ENCODE measurements around the gene CEACAM1.
A peak's percentile ranks its signal among the peaks of the same experiment; 100 is the strongest.
"Not testable (repeated sequence)": the region's sequence is repeated elsewhere in the genome, so short reads cannot be mapped to it uniquely, and the experiment has no call there.

Gene CEACAM1

DNA sequence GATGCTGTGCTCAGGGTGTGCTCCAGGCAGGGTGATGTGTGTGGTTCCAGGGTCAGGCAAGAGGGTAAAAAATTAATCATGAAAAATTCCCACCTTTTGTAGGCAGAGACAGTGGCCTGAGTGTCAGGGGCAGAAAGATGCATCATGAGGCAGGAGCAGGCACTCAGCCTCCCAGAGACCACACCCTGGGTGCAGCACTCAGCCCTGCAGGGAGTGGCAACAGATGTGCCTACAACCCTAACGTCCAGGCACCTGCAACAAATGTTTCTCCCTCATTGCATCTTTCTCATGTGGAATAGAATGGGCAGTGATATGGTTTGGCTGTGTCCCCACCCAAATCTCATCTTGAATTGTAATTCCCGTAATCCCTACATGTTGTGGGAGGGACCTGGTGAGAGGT lies 19.6 kb upstream of the CEACAM1 start:
- DNase-seq, result no peak

DNA sequence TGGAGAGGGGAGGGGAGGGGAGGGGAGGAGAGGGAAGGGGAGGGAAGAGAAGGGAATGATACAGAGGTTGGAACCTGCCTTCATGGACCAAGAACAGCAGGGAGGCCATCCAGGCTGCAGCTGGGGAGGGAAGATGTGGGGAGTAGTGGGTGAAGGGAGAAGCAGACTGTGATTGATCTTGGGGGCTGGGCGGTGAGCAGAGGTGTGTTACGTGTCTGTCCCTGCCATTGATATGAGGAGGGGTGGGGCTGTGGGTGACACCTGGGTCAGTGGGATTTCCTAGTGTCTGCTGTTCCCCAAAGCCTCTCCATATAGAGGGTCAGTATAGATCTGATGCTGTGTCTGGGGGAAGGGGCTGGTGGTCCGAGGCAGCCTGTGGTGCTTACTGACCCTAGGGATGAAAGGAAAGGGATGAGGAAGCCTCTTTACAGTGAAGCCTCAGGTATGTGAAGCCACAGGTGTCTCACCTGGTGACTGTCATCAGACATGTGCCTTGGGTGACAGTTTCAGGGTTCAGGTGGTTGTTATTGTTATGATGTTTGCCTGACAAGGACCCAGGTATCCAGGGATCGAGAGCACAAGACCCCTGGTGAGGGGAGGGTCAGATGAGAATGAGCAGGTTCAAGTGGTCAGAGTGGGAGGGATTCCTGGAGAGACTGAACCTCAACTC lies 18.7 kb upstream of the CEACAM1 start:
- DNase-seq, result no peak

DNA sequence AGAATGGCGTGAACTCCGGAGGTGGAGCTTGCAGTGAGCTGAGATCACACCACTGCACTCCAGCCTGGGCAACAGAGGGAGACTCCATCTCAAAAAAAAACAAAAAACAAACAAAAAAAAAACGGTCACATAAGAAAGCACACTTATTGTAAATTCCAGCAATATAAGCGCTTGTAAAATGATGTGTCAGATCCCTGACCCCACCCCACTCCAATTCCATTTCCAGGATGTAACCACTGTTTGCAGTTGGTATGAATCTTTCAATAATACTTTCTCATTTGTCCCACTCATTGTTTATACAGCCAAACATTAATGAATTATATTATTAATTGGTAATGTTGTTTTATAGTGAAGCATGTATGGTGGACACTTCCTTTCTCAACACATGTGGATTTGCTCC lies 15.9 kb upstream of the CEACAM1 start:
- no peak for DNase-seq

DNA sequence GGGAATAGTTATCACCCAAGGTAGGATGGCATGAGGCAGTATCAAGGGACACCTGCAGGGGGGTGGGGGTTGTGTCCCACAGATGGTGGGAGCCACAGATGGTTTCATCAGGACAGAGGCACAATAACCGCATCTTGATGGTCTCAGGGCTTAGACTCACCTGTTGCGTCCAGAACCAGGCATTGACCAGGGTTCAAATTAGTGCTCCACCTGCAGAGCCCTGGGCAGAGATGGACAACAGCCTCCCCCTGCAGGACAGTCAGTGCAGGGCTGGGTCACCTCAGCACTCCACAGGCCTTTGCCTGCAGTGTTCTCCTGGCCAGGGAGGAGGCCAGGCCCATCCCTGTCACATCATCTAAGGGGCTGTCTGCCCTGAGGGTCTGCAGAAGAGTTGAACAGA lies 14.5 kb upstream of the CEACAM1 start:
- no peak for DNase-seq

DNA sequence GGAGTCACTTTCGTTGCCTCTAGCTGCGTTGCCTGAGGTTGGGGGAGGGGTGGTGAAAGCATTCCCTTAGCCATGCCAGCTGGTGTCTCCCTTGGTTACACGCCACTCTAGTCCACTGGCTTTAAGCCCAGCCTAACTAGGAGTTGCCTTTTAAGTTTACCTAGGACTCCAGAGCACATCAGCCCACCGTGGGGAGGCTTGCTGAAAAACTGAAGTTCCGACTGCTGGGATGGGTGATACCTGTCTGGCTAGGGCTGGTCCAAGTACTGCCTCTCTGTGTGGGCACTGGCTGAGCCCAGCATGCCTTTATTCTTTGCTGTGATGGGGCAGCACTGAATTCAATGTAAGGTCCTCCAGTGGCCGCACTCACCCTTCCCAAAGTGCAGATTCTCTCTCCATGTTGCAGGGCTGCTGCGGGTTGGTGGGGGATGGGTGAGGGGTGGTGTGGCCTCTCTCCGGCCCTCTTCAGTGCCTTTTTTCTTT lies 11.8 kb upstream of the CEACAM1 start:
- DNase-seq, result no peak

DNA sequence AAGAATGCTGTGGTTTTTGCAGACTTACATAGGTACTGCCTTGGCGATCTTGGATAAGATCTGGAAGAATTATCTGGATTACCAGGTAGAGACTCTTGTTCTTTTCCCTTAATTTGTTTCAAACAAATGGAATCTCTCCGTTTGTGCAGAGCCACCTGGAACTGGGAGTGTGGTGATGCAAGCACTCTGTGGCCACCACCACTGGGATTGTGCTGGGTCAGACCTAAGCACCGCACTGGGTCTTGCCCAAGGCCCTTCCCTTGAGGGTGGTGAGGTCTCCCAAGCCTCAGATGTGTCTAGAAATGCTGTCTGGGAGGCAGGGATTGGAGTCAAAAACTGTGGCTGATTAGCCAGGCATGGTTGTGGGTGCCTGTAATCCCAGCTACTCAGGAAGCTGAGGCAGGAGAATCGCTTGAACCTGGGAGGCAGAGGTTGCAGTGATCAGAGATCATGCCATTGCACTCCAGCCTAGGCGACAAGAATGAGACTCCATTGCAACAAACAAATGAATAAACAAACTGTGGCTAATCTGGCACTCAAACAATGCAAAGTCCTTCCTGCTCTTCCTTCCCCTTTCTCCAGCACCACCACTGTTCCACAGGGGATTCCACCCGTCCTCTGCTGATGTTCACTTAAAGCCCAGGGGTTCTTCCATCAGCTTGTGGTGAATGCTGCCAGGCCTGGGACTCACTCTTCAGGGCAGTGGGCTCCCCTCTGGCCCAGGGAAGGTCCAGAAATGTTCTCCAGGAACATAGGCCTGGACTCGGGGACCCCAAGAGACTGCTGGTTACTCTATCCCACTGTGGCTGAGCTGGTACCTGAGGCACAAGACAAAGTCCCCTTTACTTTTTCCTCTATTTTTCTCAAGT lies 10.8 kb upstream of the CEACAM1 start:
- DNase-seq, result no peak

DNA sequence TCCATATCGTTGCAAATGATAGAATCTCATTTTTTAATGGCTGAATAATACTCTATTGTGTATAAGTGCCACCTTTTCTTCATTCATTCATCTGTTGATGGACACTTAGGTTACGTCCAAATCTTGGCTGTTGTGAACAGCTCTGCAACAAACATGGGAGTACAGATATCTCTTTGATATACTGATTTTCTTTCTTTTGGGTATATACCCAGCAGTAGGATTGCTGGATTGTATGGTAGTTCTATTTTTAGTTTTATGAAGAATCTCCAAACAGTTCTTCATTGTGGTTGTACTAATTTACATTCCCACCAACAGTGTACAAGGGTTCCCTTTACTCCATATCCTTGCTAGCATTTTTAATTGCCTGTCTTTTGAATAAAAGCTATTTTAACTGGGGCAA lies 7.0 kb upstream of the CEACAM1 start:
- not testable (repeated sequence) for DNase-seq

DNA sequence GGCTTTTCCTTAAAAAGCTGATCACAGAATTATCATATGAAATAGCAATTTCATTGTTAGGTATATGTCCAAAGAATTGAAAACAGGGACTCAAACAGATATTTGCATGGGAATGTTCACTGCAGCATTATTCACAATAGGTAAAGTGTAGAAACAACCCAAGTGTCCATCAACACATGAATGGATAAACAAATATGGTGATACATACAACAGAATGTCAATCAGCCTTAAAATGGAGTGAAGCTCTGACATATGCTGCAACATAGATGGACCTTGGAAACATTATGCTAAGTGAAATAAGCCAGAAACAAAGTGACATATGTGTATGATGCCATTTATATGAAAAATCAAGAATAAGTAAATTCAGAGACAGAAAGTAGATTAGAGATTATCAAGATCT lies 6.1 kb upstream of the CEACAM1 start:
- DNase-seq, result no peak

DNA sequence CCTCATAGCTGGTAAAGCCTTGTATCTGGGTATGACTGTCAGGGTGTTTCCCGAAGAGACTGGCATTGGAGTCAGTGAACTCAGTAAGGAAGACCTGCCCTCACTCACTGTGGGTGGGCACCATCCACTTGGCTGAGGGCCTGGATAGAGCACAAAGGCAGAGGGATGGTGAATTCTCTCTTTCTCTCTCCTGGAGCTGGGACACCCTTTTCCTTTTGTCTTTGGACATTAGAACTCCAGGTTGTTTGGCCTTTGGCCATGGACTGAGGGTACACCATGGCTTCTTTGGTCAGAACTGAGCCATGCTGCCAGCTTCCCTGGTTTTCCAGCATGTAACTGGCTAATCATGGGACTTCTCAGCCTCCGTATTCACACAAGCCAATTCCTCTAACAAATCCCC lies 4.6 kb upstream of the CEACAM1 start:
- no peak for DNase-seq

DNA sequence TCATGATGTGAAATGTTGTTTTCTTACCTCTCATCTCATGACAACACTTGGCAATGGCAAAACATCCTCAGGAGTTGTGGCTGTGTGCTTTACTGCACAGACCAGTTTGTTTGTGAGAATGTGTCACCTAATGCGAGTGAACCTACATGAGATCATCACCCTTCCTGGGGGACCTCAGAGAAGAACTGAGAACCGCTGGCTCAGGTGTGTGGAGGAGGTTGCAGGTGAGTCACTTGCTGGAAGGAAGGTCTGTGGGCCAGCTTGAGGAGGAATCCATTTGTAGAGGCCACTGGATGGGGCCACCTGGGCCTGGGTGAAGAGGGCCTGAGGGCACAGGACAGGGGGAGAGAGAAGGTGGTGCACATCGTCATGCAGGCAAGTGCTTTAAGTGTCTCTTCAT lies 3.0 kb upstream of the CEACAM1 start:
- DNase-seq, result no peak

DNA sequence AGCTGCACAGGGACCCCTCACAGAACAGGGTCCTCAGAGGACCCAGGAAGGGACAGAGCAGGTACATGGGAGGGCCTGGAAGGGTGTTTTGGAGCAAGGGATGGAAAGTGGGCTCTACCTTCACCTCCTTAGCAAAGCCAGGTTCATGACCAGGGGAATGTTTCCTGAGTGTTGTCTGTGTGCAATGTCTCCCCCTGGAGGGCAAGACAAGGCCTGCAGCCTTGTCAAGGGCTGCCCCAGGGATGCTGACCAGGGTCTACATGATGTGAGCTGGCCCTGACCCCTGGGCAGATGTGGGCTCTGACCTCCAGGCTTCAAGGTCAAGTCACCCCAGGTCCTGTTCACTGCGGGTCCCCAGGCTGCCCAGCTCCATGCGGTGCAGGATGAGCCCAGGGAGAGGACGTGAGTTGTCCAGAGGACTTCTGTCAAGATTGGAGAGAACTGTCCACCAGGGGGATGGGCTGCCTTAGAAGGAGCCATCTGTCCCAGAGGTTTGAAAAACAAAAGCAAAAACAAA lies 1.0 kb upstream of the CEACAM1 start:
- peak; percentile 78 for DNase-seq

DNA sequence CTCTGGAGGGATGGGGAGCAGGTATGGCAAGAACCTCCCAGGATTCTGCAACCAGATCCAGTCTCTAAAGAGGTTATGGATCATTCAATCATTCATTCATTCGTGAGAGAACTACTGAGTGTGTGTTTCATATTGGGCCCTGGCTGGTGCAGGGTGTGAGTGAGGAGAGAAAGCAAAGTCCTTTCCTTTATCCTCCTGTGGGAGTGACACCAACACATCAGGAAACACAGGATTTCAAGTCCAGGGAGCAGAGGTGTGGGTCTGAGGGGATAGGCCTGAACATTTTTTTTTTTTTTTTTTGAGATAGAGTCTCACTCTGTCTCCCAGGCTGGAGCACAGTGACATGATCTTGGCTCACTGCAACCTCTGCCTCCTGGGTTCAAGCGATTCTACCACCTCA lies 3.3 kb downstream of the CEACAM1 start:
- no peak for DNase-seq

DNA sequence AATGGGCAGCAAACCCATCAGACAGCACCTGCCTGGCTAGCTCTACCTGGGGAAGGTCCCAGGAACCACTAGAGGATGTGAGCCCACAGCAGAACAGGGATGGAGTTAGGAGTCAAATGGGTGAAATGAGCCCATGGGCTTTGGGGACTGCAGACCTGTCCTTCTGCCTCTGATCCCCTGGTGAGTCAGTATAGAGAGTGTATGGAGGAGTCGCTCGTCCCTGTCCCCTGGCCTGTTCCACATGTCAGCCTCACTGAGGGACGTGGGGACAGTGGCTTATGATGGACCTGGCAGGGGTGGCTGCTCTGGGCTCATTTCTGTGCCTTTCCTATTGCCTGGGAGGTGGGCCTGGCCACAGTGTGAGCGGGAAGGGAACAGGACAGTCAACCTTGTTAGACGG lies 4.0 kb downstream of the CEACAM1 start:
- no peak for DNase-seq

DNA sequence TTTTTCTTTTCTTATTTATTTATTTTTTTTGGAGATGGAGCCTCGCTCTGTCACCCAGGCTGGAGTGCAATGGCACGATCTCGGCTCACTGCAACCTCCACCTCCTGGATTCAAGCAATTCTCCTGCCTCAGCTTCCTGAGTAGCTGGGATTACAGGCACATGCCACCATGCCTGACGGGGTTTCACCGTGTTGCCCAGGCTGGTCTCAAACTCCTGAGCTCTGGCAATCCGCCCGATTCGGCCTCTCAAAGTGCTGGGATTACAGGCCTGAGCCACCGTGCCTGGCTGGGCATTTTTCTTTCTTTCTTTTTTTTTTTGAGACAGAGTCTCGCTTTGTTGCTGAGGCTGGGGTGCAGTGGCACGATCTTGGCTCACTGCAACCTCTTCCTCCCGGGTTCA lies 6.0 kb downstream of the CEACAM1 start:
- DNase-seq, result not testable (repeated sequence)

DNA sequence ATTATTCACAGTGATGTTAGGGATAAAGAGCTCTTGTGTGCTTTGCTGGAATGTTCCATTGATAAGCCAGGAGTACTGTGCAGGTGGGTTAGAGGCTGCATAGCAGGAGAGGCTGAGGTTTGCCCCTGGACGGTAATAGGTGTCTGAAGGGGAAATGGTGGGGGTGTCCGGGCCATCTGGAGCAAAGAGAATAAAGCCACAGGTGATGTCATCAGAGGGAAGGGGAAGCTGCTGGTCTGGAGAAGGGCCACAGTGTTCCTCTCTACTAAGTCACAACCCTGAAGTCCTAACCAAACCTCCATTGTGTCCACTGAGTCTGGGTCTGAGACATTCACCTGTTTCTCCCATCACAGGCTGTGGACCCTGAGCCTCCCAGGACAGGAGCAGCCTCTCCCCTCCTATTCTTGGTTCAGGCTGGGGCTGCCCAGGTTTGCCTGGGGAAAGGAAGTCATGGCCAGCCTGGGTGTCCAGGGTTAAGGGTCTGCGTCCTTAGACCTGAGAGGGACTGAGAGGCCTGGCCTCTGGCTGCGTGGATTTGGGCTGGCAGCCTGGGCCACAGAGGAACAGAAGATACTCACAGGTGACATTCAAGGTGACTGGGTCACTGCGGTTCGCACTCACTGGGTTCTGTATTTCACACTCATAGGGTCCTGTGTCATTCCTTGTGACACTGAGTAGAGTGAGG lies 6.8 kb downstream of the CEACAM1 start:
- no peak for DNase-seq

DNA sequence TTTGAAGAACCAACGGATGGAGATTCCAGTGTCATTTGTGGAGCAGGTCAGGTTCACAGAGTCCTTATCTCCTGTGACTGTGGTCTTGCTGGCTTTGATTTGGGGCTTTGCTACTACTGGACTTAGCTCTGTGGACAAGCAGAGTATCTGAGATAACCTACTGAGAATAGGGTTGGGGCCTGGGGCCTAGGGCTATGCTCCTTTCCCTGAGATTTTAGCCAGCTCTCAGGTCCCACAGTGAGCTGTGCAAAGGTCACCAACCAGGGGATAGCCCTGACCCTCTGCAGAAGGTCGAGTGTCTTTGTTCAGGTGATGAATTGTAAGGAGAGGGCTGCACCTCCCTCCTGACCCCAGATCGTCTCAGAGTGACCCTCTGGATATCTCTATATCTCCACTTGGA lies 9.2 kb downstream of the CEACAM1 start:
- DNase-seq, result no peak

DNA sequence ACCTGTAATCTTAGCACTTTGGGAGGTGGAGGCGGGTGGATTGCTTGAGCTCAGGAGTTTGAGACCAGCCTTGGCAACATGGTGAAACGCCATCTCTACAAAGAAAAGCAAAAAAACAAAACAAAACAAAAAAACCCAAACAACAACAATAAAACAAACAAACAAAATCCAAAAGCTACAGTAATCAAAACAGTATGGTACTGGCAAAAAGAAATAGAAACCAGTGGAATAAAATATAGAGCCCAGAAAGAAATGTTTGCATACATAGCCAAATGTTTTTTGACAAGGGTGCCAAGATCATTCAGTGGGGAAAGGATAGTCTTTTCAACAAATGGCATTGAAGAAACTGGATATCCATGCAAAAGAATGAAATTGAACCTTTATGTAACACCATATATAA lies 11.5 kb downstream of the CEACAM1 start:
- no peak for DNase-seq

DNA sequence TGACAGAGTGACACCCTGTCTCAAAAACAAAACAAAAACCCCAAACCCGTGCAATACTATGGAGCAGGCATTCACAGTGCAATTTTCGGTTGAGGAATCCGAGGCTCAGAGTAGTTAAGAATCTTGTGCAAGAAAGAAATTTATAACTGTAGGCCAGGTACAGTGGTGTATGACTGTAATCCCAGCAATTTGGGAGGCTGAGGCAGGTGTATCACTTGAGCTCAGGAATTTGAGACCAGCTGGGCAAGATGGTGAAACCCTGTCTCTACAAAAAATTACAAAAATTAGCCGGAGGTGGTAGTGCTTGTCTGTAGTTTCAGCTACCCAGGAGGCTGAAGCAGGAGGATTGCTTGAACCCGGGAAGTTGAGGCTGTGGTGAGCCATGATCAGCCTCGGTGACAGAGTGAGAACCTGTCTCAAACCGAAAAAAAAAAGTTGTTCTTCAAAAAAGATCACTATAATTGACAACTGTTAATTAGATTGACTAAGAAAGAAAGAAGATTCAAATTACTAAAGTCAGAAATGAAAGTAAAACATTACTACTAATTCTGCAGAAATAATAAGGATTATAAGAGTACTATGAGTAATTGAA lies 12.9 kb downstream of the CEACAM1 start:
- no peak for DNase-seq

DNA sequence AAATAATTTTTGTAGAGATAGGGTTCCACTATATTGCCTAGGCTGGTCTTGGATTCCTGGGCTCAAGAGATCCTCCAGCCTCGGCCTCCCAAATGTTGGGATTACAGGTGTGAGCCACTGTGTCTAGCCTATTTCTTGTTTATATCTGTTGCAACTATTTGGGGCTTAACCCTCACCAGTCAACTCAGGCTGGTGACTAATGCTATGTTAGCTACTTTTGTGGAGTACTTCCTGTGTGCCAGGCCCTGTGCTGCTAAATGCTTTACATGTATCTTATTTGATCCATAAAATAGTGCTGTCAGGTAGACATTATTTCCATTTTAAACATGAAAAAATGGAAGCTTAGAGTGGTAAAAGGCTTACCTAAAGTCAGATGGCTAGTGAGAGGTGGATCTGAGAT lies 13.8 kb downstream of the CEACAM1 start:
- no peak for DNase-seq

DNA sequence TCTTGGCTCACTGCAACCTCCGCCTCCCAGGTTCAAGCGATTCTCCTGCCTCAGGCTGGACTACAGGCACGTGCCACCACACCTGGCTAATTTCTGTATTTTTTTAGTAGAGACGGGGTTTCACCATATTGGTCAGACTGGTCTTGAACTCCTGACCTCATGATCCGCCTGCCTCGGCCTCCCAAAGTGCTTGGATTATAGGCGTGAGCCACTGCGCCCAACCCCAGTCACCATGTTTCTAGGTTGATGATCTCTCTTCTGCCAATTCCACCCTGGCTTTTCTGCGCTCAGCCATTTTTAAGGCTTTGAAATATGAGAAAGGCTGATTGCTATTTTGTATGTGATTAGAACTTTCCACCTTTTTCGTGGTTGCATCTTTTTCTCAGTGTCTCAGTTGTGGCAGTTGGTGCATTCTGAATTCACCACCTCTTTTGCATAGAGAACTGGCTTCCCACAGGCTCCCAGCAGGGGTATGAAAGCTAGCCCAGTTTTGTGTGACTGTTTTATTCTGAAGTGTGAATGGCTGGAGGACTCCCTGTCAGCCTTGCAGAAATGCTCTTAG lies 15.5 kb downstream of the CEACAM1 start:
- no peak for DNase-seq

DNA sequence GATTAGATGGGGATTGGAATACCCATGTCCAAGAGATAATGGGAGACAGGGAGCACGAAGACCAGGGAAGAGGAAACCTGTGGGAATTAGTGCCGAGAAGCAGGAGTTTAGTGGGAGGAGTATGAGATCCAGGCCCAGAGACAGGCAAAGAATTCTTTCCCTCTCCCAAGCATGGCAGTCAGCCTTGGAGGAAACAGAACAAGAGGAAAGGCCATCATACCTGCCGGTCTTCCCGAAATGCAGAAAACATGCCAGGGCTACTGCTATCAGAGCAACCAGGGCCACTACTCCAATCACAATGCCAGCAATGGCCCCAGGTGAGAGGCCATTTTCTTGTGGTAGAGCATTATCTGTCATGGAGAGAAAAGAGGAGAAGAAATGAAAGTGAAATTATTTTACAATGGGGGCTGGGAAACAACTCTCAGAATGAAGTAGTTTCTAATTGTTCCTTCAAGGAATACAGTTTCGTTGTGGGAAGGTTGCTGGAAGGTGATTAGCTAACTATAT lies 16.1 kb downstream of the CEACAM1 start:
- DNase-seq, result no peak

DNA sequence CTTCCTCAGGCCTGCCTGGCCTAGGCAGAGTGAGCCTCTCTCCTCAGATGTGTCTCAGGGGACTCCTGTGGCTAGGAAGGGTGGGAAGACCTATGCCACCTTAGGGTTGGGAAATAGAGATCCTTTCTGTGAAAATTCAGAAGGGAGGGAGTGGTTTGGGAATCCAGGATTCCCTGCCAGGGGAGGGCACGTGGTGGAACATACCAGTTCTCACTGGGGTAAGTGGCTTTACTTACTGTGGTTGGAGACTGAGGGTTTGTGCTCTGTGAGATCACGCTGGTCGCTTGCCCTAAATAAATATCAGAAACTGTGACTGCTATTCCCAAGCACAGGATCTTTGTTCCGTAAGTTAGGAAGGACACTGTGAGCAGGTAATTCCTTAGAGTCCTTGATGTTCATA lies 16.9 kb downstream of the CEACAM1 start:
- no peak for DNase-seq
